OCI-LY7 (cell line): ENCODE data around the gene USP17L22. TPM values are rescaled to one million over a fixed set of nuclear protein-coding genes. Genes with fewer than 3 reads are reported as not detected.
"Not testable (repeated sequence)": the region's sequence is repeated elsewhere in the genome, so short reads cannot be mapped to it uniquely, and the experiment has no call there.

Source experiments
- BruUV-seq: library from RNA; stranded (reverse); fragments of 400-500 nt; replicated peaks from 2 replicates; lab custom pipeline; 2021; lab: Mats Ljungman, UMichigan
- CTCF ChIA-PET: fragments of 300-600 bp; sonication (Branson Sonifier 250); formaldehyde crosslinking; loops from one replicate; lab custom pipeline; 2022; ENCODE audit warnings: antibody characterized with exemption; ENCODE audit not compliant: unreplicated experiment; lab: Charles Lee
- POLR2A ChIA-PET: fragments of 300-600 bp; sonication (Branson Sonifier 250); formaldehyde crosslinking; loops from one replicate; lab custom pipeline; 2022; ENCODE audit warnings: antibody characterized with exemption; lab: Charles Lee
- DNase-seq: peaks from one replicate; pipeline ENCODE4 v3.0.0-alpha.2; 2015; ENCODE audit warnings: low spot score
- H2AFZ ChIP-seq: fragments of 200-600 bp; sonication (generic), shearing (Covaris generic); 2 replicates; pipeline ENCODE4 v1.6.1; 2014; ENCODE audit warnings: mild to moderate bottlenecking, antibody characterized with exemption, low read length, moderate library complexity
- H3K27ac ChIP-seq: fragments of 200-600 bp; sonication (generic); 2 replicates; pipeline ENCODE4 v1.5.1; 2014; ENCODE audit warnings: mixed run types, low read depth, mild to moderate bottlenecking, moderate library complexity, low read length, inconsistent platforms; ENCODE audit not compliant: poor library complexity, severe bottlenecking
- H3K36me3 ChIP-seq: fragments of 200-600 bp; sonication (generic); 2 replicates; pipeline ENCODE4 v1.6.1; 2014; ENCODE audit warnings: mild to moderate bottlenecking, antibody characterized with exemption, low read length, moderate library complexity, mixed read lengths; ENCODE audit not compliant: insufficient read depth
- H3K4me1 ChIP-seq: fragments of 200-600 bp; sonication (generic); 2 replicates; pipeline ENCODE4 v1.5.1; 2014; ENCODE audit warnings: mild to moderate bottlenecking, low read length; ENCODE audit not compliant: insufficient read depth, poor library complexity, severe bottlenecking
- H3K4me2 ChIP-seq: fragments of 200-600 bp; sonication (generic); 2 replicates; pipeline ENCODE4 v1.6.1; 2014; ENCODE audit warnings: mild to moderate bottlenecking, low read length
- H3K4me3 ChIP-seq: fragments of 200-600 bp; sonication (generic); 2 replicates; pipeline ENCODE4 v1.5.1; 2014; ENCODE audit warnings: mild to moderate bottlenecking, low read depth, low read length; ENCODE audit not compliant: poor library complexity, severe bottlenecking
- H3K79me2 ChIP-seq: fragments of 200-600 bp; sonication (generic); 2 replicates; pipeline ENCODE4 v1.6.1; 2016; ENCODE audit warnings: low read depth, mild to moderate bottlenecking, low read length, moderate library complexity, mixed read lengths; ENCODE audit not compliant: insufficient read depth
- H3K9me2 ChIP-seq: fragments of 200-600 bp; sonication (generic); 2 replicates; pipeline ENCODE4 v1.6.1; 2016; ENCODE audit warnings: mild to moderate bottlenecking, low read length, mixed read lengths; ENCODE audit not compliant: insufficient read depth
- H3K9me3 ChIP-seq: fragments of 200-600 bp; sonication (generic); 2 replicates; pipeline ENCODE4 v1.6.1; 2014; ENCODE audit warnings: mild to moderate bottlenecking, mixed run types, low read length, mixed read lengths
- H4K20me1 ChIP-seq: fragments of 200-600 bp; sonication (generic); 2 replicates; pipeline ENCODE4 v1.6.1; 2014; ENCODE audit warnings: mild to moderate bottlenecking, antibody characterized with exemption, low read length, moderate library complexity, mixed read lengths; ENCODE audit not compliant: insufficient read depth
- intact Hi-C: fragments of 100-400 bp; cut with micrococcal nuclease; formaldehyde crosslinking; loops from one replicate; pipeline ENCODE4 v1.10.0; 2022; ENCODE audit not compliant: unreplicated experiment
- total RNA-seq, 2 experiments: library from RNA; depleted of rRNA in 1 of 2; stranded (reverse); fragments of >200 nt in 1 of 2; shearing (Covaris generic) in 1 of 2; gene quantifications; 2 replicates each; pipeline ENCODE4 v1.2.3, GENCODE V29; 2014 to 2022

Gene USP17L22
- total RNA-seq, 2 experiments from 2014 or later: not detected

DNA sequence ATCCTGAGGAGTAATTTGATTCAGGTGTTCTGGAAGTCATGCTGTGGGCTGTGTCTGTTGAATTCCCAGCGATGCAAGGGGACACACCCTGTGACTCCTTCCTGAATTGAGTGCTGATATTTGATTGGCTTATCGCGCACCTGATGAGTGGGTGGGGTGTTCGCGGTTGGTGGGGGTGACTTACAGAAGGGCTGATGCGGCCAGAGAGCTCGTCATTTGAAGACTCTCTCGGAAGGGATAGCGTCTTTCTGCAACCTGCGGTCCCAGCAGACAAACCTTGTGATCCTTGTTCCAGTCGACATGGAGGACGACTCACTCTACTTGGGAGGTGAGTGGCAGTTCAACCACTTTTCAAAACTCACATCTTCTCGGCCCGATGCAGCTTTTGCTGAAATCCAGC, 23.8 kb upstream of the USP17L22 start, which contains the start of gene USP17L17:
TSS of gene USP17L17 (plus strand) at position 301 of the 400 bp plus-strand sequence. CDS start at position 301, 0 bp downstream.
- H3K4me1 ChIP-seq, BruUV-seq, H3K4me2 ChIP-seq, H3K79me2 ChIP-seq, intact Hi-C loops, H4K20me1 ChIP-seq, H3K27ac ChIP-seq, H3K9me3 ChIP-seq, CTCF ChIA-PET, DNase-seq, H3K9me2 ChIP-seq, H3K4me3 ChIP-seq, H2AFZ ChIP-seq, POLR2A ChIA-PET, H3K36me3 ChIP-seq: not testable (repeated sequence)

DNA sequence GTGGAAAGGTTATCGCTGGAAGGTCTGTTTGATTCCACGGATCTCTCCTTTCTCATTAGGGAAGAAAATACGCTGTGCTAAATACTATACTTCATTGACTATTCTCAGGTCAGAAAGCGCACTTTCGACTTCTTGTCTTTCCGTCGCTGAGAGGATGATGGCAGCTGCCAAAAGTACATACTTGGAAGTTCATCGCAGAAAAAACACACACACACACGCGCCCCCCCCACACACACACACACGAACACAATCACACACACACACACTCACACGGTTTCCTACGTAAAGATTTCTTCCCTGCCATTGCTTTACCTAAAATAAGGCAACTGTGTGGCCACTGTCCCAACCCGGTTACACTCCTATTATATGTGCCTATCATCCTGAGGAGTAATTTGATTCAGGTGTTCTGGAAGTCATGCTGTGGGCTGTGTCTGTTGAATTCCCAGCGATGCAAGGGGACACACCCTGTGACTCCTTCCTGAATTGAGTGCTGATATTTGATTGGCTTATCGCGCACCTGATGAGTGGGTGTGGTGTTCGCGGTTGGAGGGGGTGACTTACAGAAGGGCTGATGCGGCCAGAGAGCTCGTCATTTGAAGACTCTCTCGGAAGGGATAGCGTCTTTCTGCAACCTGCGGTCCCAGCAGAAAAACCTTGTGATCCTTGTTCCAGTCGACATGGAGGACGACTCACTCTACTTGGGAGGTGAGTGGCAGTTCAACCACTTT, 19.3 kb upstream of the USP17L22 start, which contains the start of gene USP17L18:
TSS of gene USP17L18 (plus strand) at position 678 of the 728 bp plus-strand sequence. CDS start at position 678, 0 bp downstream.
- H3K4me2 ChIP-seq, H3K27ac ChIP-seq, BruUV-seq, H4K20me1 ChIP-seq, CTCF ChIA-PET, H3K9me2 ChIP-seq, H2AFZ ChIP-seq, H3K9me3 ChIP-seq, POLR2A ChIA-PET, DNase-seq, intact Hi-C loops, H3K79me2 ChIP-seq, H3K36me3 ChIP-seq, H3K4me1 ChIP-seq, H3K4me3 ChIP-seq: not testable (repeated sequence)

DNA sequence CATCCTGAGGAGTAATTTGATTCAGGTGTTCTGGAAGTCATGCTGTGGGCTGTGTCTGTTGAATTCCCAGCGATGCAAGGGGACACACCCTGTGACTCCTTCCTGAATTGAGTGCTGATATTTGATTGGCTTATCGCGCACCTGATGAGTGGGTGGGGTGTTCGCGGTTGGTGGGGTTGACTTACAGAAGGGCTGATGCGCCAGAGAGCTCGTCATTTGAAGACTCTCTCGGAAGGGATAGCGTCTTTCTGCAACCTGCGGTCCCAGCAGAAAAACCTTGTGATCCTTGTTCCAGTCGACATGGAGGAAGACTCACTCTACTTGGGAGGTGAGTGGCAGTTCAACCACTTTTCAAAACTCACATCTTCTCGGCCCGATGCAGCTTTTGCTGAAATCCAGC, 14.3 kb upstream of the USP17L22 start, which contains the start of gene USP17L19:
TSS of gene USP17L19 (plus strand) at position 301 of the 400 bp plus-strand sequence. CDS start at position 301, 0 bp downstream.
- H3K4me3 ChIP-seq, H3K9me2 ChIP-seq, BruUV-seq, H3K27ac ChIP-seq, H4K20me1 ChIP-seq, CTCF ChIA-PET, H3K4me2 ChIP-seq, H3K4me1 ChIP-seq, H3K9me3 ChIP-seq, H2AFZ ChIP-seq, DNase-seq, H3K79me2 ChIP-seq, POLR2A ChIA-PET, H3K36me3 ChIP-seq, intact Hi-C loops: not testable (repeated sequence)

DNA sequence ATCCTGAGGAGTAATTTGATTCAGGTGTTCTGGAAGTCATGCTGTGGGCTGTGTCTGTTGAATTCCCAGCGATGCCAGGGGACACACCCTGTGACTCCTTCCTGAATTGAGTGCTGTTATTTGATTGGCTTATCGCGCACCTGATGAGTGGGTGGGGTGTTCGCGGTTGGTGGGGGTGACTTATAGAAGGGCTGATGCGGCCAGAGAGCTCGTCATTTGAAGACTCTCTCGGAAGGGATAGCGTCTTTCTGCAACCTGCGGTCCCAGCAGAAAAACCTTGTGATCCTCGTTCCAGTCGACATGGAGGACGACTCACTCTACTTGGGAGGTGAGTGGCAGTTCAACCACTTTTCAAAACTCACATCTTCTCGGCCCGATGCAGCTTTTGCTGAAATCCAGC, 9.6 kb upstream of the USP17L22 start, which contains the start of gene USP17L20:
TSS of gene USP17L20 (plus strand) at position 301 of the 400 bp plus-strand sequence. CDS start at position 301, 0 bp downstream.
- CTCF ChIA-PET, H3K79me2 ChIP-seq, H4K20me1 ChIP-seq, H3K9me3 ChIP-seq, POLR2A ChIA-PET, H3K27ac ChIP-seq, H3K4me1 ChIP-seq, H2AFZ ChIP-seq, intact Hi-C loops, H3K4me2 ChIP-seq, BruUV-seq, DNase-seq, H3K36me3 ChIP-seq, H3K9me2 ChIP-seq, H3K4me3 ChIP-seq: not testable (repeated sequence)

DNA sequence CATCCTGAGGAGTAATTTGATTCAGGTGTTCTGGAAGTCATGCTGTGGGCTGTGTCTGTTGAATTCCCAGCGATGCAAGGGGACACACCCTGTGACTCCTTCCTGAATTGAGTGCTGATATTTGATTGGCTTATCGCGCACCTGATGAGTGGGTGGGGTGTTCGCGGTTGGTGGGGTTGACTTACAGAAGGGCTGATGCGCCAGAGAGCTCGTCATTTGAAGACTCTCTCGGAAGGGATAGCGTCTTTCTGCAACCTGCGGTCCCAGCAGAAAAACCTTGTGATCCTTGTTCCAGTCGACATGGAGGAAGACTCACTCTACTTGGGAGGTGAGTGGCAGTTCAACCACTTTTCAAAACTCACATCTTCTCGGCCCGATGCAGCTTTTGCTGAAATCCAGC, 4.8 kb upstream of the USP17L22 start, which contains the start of gene USP17L21:
TSS of gene USP17L21 (plus strand) at position 301 of the 400 bp plus-strand sequence. CDS start at position 301, 0 bp downstream.
- CTCF ChIA-PET, intact Hi-C loops, H3K4me1 ChIP-seq, DNase-seq, H3K36me3 ChIP-seq, POLR2A ChIA-PET, H3K27ac ChIP-seq, H3K9me2 ChIP-seq, H4K20me1 ChIP-seq, H3K4me3 ChIP-seq, BruUV-seq, H3K4me2 ChIP-seq, H3K79me2 ChIP-seq, H3K9me3 ChIP-seq, H2AFZ ChIP-seq: not testable (repeated sequence)

DNA sequence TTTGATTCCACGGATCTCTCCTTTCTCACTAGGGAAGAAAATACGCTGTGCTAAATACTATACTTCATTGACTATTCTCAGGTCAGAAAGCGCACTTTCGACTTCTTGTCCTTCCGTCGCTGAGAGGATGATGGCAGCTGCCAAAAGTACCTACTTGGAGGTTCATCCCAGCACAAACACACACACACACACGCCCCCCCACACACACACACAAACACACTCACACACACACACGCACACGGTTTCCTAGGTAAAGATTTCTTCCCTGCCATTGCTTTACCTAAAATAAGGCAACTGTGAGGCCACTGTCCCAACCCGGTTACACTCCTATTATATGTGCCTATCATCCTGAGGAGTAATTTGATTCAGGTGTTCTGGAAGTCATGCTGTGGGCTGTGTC, 4.3 kb downstream of the USP17L22 start:
- POLR2A ChIA-PET, H3K79me2 ChIP-seq: not testable (repeated sequence)

More for the DNA sequence above, 4.3 kb downstream of the USP17L22 start:
- H2AFZ ChIP-seq, H3K4me1 ChIP-seq, intact Hi-C loops, H3K9me2 ChIP-seq, H3K4me3 ChIP-seq, H3K27ac ChIP-seq, CTCF ChIA-PET, DNase-seq, H3K9me3 ChIP-seq, H4K20me1 ChIP-seq, H3K36me3 ChIP-seq, BruUV-seq, H3K4me2 ChIP-seq: not testable (repeated sequence)
